GM12878 (cell line): Measurements from ENCODE around the gene TMEM255B. TPM values are rescaled to one million over a fixed set of nuclear protein-coding genes. Genes with fewer than 3 reads are reported as not detected.

Experiments
- ATAC-seq: fragments of 200-7000 bp; cut with Tn5 transposase; 3 replicates; pipeline ENCODE4 v1.9.1; 2020; ENCODE audit warnings: mild to moderate bottlenecking, moderate library complexity
- BruUV-seq: library from RNA; stranded (reverse); fragments of 400-500 nt; replicated peaks from 2 replicates; lab custom pipeline; 2021; lab: Mats Ljungman, UMichigan
- CTCF ChIA-PET: fragments of 300-600 bp; sonication (Branson Sonifier 250); formaldehyde crosslinking; extraction: SDS; loops from one replicate; lab custom pipeline; 2021; ENCODE audit warnings: inconsistent platforms; lab: Yijun Ruan, JAX
- POLR2A ChIA-PET: fragments of 350-600 bp; formaldehyde crosslinking; extraction: SDS; loops from one replicate; lab custom pipeline; 2021; ENCODE audit warnings: inconsistent platforms; lab: Charles Lee
- RAD21 ChIA-PET: fragments of 300-600 bp; sonication (Branson Sonifier 250); formaldehyde crosslinking; loops from one replicate; lab custom pipeline; 2023; ENCODE audit warnings: antibody characterized with exemption; ENCODE audit not compliant: unreplicated experiment; lab: Charles Lee
- SMC1A ChIA-PET: fragments of 300-600 bp; sonication (Branson Sonifier 250); formaldehyde crosslinking; loops from one replicate; lab custom pipeline; 2023; ENCODE audit not compliant: unreplicated experiment, uncharacterized antibody; lab: Charles Lee
- DNase-seq: peaks from one replicate; pipeline ENCODE4 v3.0.0-alpha.2; 2011; ENCODE audit warnings: low read depth, low spot score
- FAIRE-seq: peaks from 3 replicates; lab custom pipeline; 2011; peaks lifted over from hg19 to GRCh38; lab: Jason Lieb, UNC
- H2AFZ ChIP-seq: 2 replicates; pipeline ENCODE4 v1.6.0; 2011; ENCODE audit warnings: low read depth, low read length, control low read depth; ENCODE audit not compliant: control insufficient read depth
- H3K27ac ChIP-seq: 2 replicates; pipeline ENCODE4 v1.5.1; 2011; ENCODE audit warnings: control low read depth; ENCODE audit not compliant: control insufficient read depth, insufficient read depth
- H3K27me3 ChIP-seq, 2 experiments: replicated peaks in 1 of 2; 2 replicates each; pipeline versions ENCODE4 v1.6.0 to v1.6.1; 2011; ENCODE audit warnings: low read length in 1 of 2; ENCODE audit not compliant: control insufficient read depth in 2 of 2, insufficient read depth in 2 of 2
- H3K36me3 ChIP-seq, 2 experiments: 2 replicates each; pipeline ENCODE4 v1.5.1; 2011; ENCODE audit warnings: low read length in 1 of 2; ENCODE audit not compliant: control insufficient read depth in 2 of 2, insufficient read depth in 2 of 2
- H3K4me1 ChIP-seq: 2 replicates; pipeline ENCODE4 v1.6.1; 2011; ENCODE audit warnings: mild to moderate bottlenecking, low read length, moderate library complexity, mixed read lengths; ENCODE audit not compliant: control insufficient read depth, insufficient read depth
- H3K4me2 ChIP-seq: 2 replicates; pipeline ENCODE4 v1.6.0; 2011; ENCODE audit warnings: control low read depth; ENCODE audit not compliant: control insufficient read depth, insufficient read depth
- H3K4me3 ChIP-seq: fragments of 200-600 bp; sonication (generic); 2 replicates; pipeline ENCODE4 v1.5.1; 2016
- H3K79me2 ChIP-seq: 2 replicates; pipeline ENCODE4 v1.6.0; 2011; ENCODE audit warnings: low read length; ENCODE audit not compliant: control insufficient read depth, insufficient read depth
- H3K9ac ChIP-seq: 2 replicates; pipeline ENCODE4 v1.8.0; 2011; ENCODE audit warnings: low read length, control low read depth, mixed read lengths; ENCODE audit not compliant: control insufficient read depth, insufficient read depth
- H3K9me3 ChIP-seq: replicated peaks from 3 replicates; pipeline ENCODE4 v1.5.1; 2011; ENCODE audit warnings: mild to moderate bottlenecking, low read length; ENCODE audit not compliant: control insufficient read depth, insufficient read depth
- H4K20me1 ChIP-seq: 2 replicates; pipeline ENCODE4 v1.6.0; 2011; ENCODE audit not compliant: control insufficient read depth, insufficient read depth
- KAT2A ChIP-seq: conservative IDR thresholded peaks from 2 replicates; pipeline ENCODE4 v1.6.1; 2011; ENCODE audit warnings: low read depth, low read length; ENCODE audit not compliant: control insufficient read depth
- SMC3 ChIP-seq: IDR thresholded peaks from 2 replicates; pipeline ENCODE4 v1.6.1; 2011; ENCODE audit warnings: low read length, improper control_type of control experiment, borderline replicate concordance
- TCF7 ChIP-seq: IDR thresholded peaks from 2 replicates; pipeline ENCODE4 v1.6.1; 2014; ENCODE audit warnings: antibody characterized with exemption, borderline replicate concordance
- WGBS: methylation state at CpG from one replicate; pipeline ENCODE4 v1.1.6; 2016; ENCODE audit warnings: low lambda C conversion rate; ENCODE audit not compliant: insufficient replicate concordance, insufficient coverage; ENCODE audit errors: missing lambda C conversion rate; 5-methylcytosine and 5-hydroxymethylcytosine counted together
- in situ Hi-C: fragments of 300-500 bp; cut with MboI; formaldehyde crosslinking; loops from 9 replicates; pipeline ENCODE4 v1.14.3; 2018; ENCODE audit warnings: mixed read lengths
- intact Hi-C: fragments of 100-400 bp; cut with micrococcal nuclease; formaldehyde crosslinking; loops from one replicate; pipeline ENCODE4 v1.14.2; 2022; ENCODE audit not compliant: unreplicated experiment
- polyA plus RNA-seq, 11 experiments: library from polyadenylated mRNA; depleted of rRNA in 4 of 11; unstranded in 6 of 11; stranded (reverse) in 5 of 11; fragments of >200 nt; fragmentation: Nextera tagmentation in 4 of 11; fragmentation: Illumina TruSeq in 1 of 11; extraction: Ambion mirVana in 4 of 11; extraction: Trizol in 1 of 11; gene quantifications; 1 replicate in 1 of 11; 2 replicates in 10 of 11; pipeline versions ENCODE4 v1.2.1 to v1.2.3, GENCODE V29; 2011 to 2016; ENCODE audit warnings: inconsistent platforms in 2 of 11, missing spikeins in 2 of 11, low read depth in 1 of 11
- total RNA-seq, 4 experiments: library from RNA; depleted of rRNA in 3 of 4; stranded (reverse); fragments of >200 nt in 3 of 4; fragmentation: Illumina TruSeq in 1 of 4; extraction: Trizol in 1 of 4; gene quantifications; 2 replicates each; pipeline versions ENCODE4 v1.2.1 to v1.2.3, GENCODE V29; 2013 to 2021

The TMEM255B gene
- total and polyA plus RNA-seq, 10 of the 15 experiments (the other 5 are each of a cell fraction or from before 2014, with no cell fraction given): 0.04 to 0.62 (median 0.13) TPM; not detected in 3

GRCh38 chr13:113774177-113775107 lies 15.4 kb downstream of the TMEM255B start:
- WGBS: 68% methylated on average over 9 of the region's 9 CpGs
- POLR2A ChIA-PET: no interaction called here
- FAIRE-seq: peak; percentile 91

GRCh38 chr13:113775451-113776145 lies 16.6 kb downstream of the TMEM255B start:
- intact Hi-C loops: no loop called here
- Histone ChIP-seq H3K4me3 (no peak overlapping the region), H2AFZ (no peak overlapping the region), H3K27ac (no peak overlapping the region), H3K27me3 (no peaks in the 10 kb centered on the region; a peak in 1 of 4 replicates), H4K20me1 (no peaks in the 10 kb centered on the region), H3K9ac (no peak overlapping the region), H3K36me3 (no peaks in the 10 kb centered on the region), H3K4me1 (no peaks in the 10 kb centered on the region), H3K79me2 (no peaks in the 10 kb centered on the region), H3K9me3 (no peaks in the 10 kb centered on the region), H3K4me2 (no peak overlapping the region)
- 57% methylated on average over 25 of the region's 28 CpGs for WGBS
- SMC1A ChIA-PET: no interaction called here
- BruUV-seq: no TSS peak
- in situ Hi-C loops: no loop called here
- ATAC-seq: no peak
- TF ChIP-seq SMC3: no peak
- TF ChIP-seq TCF7: no peak
- CTCF ChIA-PET: no interaction called here
- FAIRE-seq: no peak
- no peak for DNase-seq
- POLR2A ChIA-PET: no interaction called here
- RAD21 ChIA-PET: no interaction called here

More at GRCh38 chr13:113774177-113775107, 15.4 kb downstream of the TMEM255B start:
- TF ChIP-seq KAT2A: no peak
- DNase-seq (no peak), ATAC-seq (no peak)
- no peak overlapping the region for H3K4me3 ChIP-seq
- SMC1A ChIA-PET: no interaction called here
- CTCF ChIA-PET: no interaction called here
- RAD21 ChIA-PET: no interaction called here
- no peaks in the 10 kb centered on the region for H3K4me1 ChIP-seq
- H3K27ac ChIP-seq: no peak overlapping the region
- H3K9ac ChIP-seq: no peak overlapping the region
- H2AFZ ChIP-seq: no peak overlapping the region
- no peak overlapping the region for H3K4me2 ChIP-seq
- intact Hi-C loops: no loop called here
- H3K36me3 ChIP-seq: no peaks in the 10 kb centered on the region
- no peaks in the 10 kb centered on the region for H4K20me1 ChIP-seq
- BruUV-seq: no TSS peak
- no peaks in the 10 kb centered on the region for H3K9me3 ChIP-seq
- in situ Hi-C loops: no loop called here
- no peaks in the 10 kb centered on the region for H3K27me3 ChIP-seq
- no peaks in the 10 kb centered on the region for H3K79me2 ChIP-seq
